GM12891 (cell line): Measurements from ENCODE around the gene NEB.

Experiments used
- POLR2AphosphoS5 ChIP-seq: IDR thresholded peaks from 2 replicates; pipeline ENCODE4 v1.6.1; 2011; ENCODE audit warnings: low read depth, low read length, control low read depth
- TAF1 ChIP-seq: IDR thresholded peaks from 2 replicates; pipeline ENCODE4 v1.6.1; 2011; ENCODE audit warnings: low read depth, low read length, control low read depth

- no peak for TF ChIP-seq POLR2AphosphoS5
- TF ChIP-seq TAF1, result no peak
These were observed 190.4 kb downstream of the NEB start for GRCh38 chr2:151543876-151544275.
